GM12878 (cell line): ENCODE data around the gene AMZ2. TPM values are rescaled to one million over a fixed set of nuclear protein-coding genes. Genes with fewer than 3 reads are reported as not detected.
"Not testable (repeated sequence)": the region's sequence is repeated elsewhere in the genome, so short reads cannot be mapped to it uniquely, and the experiment has no call there.

Source experiments
- ATAC-seq: fragments of 200-7000 bp; cut with Tn5 transposase; 3 replicates; pipeline ENCODE4 v1.9.1; 2020; ENCODE audit warnings: mild to moderate bottlenecking, moderate library complexity
- BruUV-seq: library from RNA; stranded (reverse); fragments of 400-500 nt; replicated peaks from 2 replicates; lab custom pipeline; 2021; lab: Mats Ljungman, UMichigan
- CTCF ChIA-PET: fragments of 300-600 bp; sonication (Branson Sonifier 250); formaldehyde crosslinking; extraction: SDS; loops from one replicate; lab custom pipeline; 2021; ENCODE audit warnings: inconsistent platforms; lab: Yijun Ruan, JAX
- POLR2A ChIA-PET: fragments of 350-600 bp; formaldehyde crosslinking; extraction: SDS; loops from one replicate; lab custom pipeline; 2021; ENCODE audit warnings: inconsistent platforms; lab: Charles Lee
- RAD21 ChIA-PET: fragments of 300-600 bp; sonication (Branson Sonifier 250); formaldehyde crosslinking; loops from one replicate; lab custom pipeline; 2023; ENCODE audit warnings: antibody characterized with exemption; ENCODE audit not compliant: unreplicated experiment; lab: Charles Lee
- SMC1A ChIA-PET: fragments of 300-600 bp; sonication (Branson Sonifier 250); formaldehyde crosslinking; loops from one replicate; lab custom pipeline; 2023; ENCODE audit not compliant: unreplicated experiment, uncharacterized antibody; lab: Charles Lee
- DNase-seq: peaks from one replicate; pipeline ENCODE4 v3.0.0-alpha.2; 2011; ENCODE audit warnings: low read depth, low spot score
- FAIRE-seq: peaks from 3 replicates; lab custom pipeline; 2011; peaks lifted over from hg19 to GRCh38; lab: Jason Lieb, UNC
- H2AFZ ChIP-seq: 2 replicates; pipeline ENCODE4 v1.6.0; 2011; ENCODE audit warnings: low read depth, low read length, control low read depth; ENCODE audit not compliant: control insufficient read depth
- H3K27ac ChIP-seq: 2 replicates; pipeline ENCODE4 v1.5.1; 2011; ENCODE audit warnings: control low read depth; ENCODE audit not compliant: control insufficient read depth, insufficient read depth
- H3K27me3 ChIP-seq, 2 experiments: replicated peaks in 1 of 2; 2 replicates each; pipeline versions ENCODE4 v1.6.0 to v1.6.1; 2011; ENCODE audit warnings: low read length in 1 of 2; ENCODE audit not compliant: control insufficient read depth in 2 of 2, insufficient read depth in 2 of 2
- H3K36me3 ChIP-seq, 2 experiments: 2 replicates each; pipeline ENCODE4 v1.5.1; 2011; ENCODE audit warnings: low read length in 1 of 2; ENCODE audit not compliant: control insufficient read depth in 2 of 2, insufficient read depth in 2 of 2
- H3K4me1 ChIP-seq: 2 replicates; pipeline ENCODE4 v1.6.1; 2011; ENCODE audit warnings: mild to moderate bottlenecking, low read length, moderate library complexity, mixed read lengths; ENCODE audit not compliant: control insufficient read depth, insufficient read depth
- H3K4me2 ChIP-seq: 2 replicates; pipeline ENCODE4 v1.6.0; 2011; ENCODE audit warnings: control low read depth; ENCODE audit not compliant: control insufficient read depth, insufficient read depth
- H3K4me3 ChIP-seq: fragments of 200-600 bp; sonication (generic); 2 replicates; pipeline ENCODE4 v1.5.1; 2016
- H3K79me2 ChIP-seq: 2 replicates; pipeline ENCODE4 v1.6.0; 2011; ENCODE audit warnings: low read length; ENCODE audit not compliant: control insufficient read depth, insufficient read depth
- H3K9ac ChIP-seq: 2 replicates; pipeline ENCODE4 v1.8.0; 2011; ENCODE audit warnings: low read length, control low read depth, mixed read lengths; ENCODE audit not compliant: control insufficient read depth, insufficient read depth
- H3K9me3 ChIP-seq: replicated peaks from 3 replicates; pipeline ENCODE4 v1.5.1; 2011; ENCODE audit warnings: mild to moderate bottlenecking, low read length; ENCODE audit not compliant: control insufficient read depth, insufficient read depth
- H4K20me1 ChIP-seq: 2 replicates; pipeline ENCODE4 v1.6.0; 2011; ENCODE audit not compliant: control insufficient read depth, insufficient read depth
- BACH1 ChIP-seq: fragments of 450-650 bp; IDR thresholded peaks from 2 replicates; pipeline ENCODE4 v1.6.1; 2017; ENCODE audit warnings: mild to moderate bottlenecking, borderline replicate concordance
- BCL11A ChIP-seq: IDR thresholded peaks from 2 replicates; pipeline ENCODE4 v1.6.1; 2011; ENCODE audit warnings: low read depth, low read length
- CREB1 ChIP-seq: IDR thresholded peaks from 2 replicates; pipeline ENCODE4 v1.6.1; 2012; ENCODE audit warnings: low read depth, mild to moderate bottlenecking, inconsistent platforms
- EP300 ChIP-seq, 2 experiments: fragments of 150-350 bp in 1 of 2; IDR thresholded peaks; 2 replicates each; pipeline ENCODE4 v1.6.1; 2011 to 2012; ENCODE audit warnings: low read depth in 2 of 2, low read length in 2 of 2, borderline replicate concordance in 1 of 2, improper control_type of control experiment in 1 of 2, inconsistent platforms in 1 of 2; ENCODE audit not compliant: control insufficient read depth in 1 of 2
- KLF5 ChIP-seq: fragments of 450-650 bp; IDR thresholded peaks from 2 replicates; pipeline ENCODE4 v1.6.1; 2014; ENCODE audit warnings: mild to moderate bottlenecking; ENCODE audit not compliant: partially characterized antibody
- NR2F1 ChIP-seq: fragments of 450-650 bp; conservative IDR thresholded peaks from 2 replicates; pipeline ENCODE4 v1.6.1; 2017; ENCODE audit warnings: mild to moderate bottlenecking
- POLR2AphosphoS5 ChIP-seq: IDR thresholded peaks from 2 replicates; pipeline ENCODE4 v1.6.1; 2011; ENCODE audit warnings: mild to moderate bottlenecking, low read length, inconsistent platforms
- RAD51 ChIP-seq: fragments of 450-650 bp; IDR thresholded peaks from 2 replicates; pipeline ENCODE4 v1.6.1; 2016; ENCODE audit warnings: moderate library complexity, mild to moderate bottlenecking, inconsistent platforms
- RBBP5 ChIP-seq: fragments of 200-600 bp; sonication (generic); conservative IDR thresholded peaks from 2 replicates; pipeline ENCODE4 v1.6.1; 2016
- ZNF687 ChIP-seq: fragments of 450-650 bp; IDR thresholded peaks from 2 replicates; pipeline ENCODE4 v1.6.1; 2017; ENCODE audit warnings: mild to moderate bottlenecking, moderate library complexity
- WGBS: methylation state at CpG from one replicate; pipeline ENCODE4 v1.1.6; 2016; ENCODE audit warnings: low lambda C conversion rate; ENCODE audit not compliant: insufficient replicate concordance, insufficient coverage; ENCODE audit errors: missing lambda C conversion rate; 5-methylcytosine and 5-hydroxymethylcytosine counted together
- in situ Hi-C: fragments of 300-500 bp; cut with MboI; formaldehyde crosslinking; loops from 9 replicates; pipeline ENCODE4 v1.14.3; 2018; ENCODE audit warnings: mixed read lengths
- intact Hi-C: fragments of 100-400 bp; cut with micrococcal nuclease; formaldehyde crosslinking; loops from one replicate; pipeline ENCODE4 v1.14.2; 2022; ENCODE audit not compliant: unreplicated experiment
- polyA plus RNA-seq, 11 experiments: library from polyadenylated mRNA; depleted of rRNA in 4 of 11; unstranded in 6 of 11; stranded (reverse) in 5 of 11; fragments of >200 nt; fragmentation: Nextera tagmentation in 4 of 11; fragmentation: Illumina TruSeq in 1 of 11; extraction: Ambion mirVana in 4 of 11; extraction: Trizol in 1 of 11; gene quantifications; 1 replicate in 1 of 11; 2 replicates in 10 of 11; pipeline versions ENCODE4 v1.2.1 to v1.2.3, GENCODE V29; 2011 to 2016; ENCODE audit warnings: inconsistent platforms in 2 of 11, missing spikeins in 2 of 11, low read depth in 1 of 11
- total RNA-seq, 4 experiments: library from RNA; depleted of rRNA in 3 of 4; stranded (reverse); fragments of >200 nt in 3 of 4; fragmentation: Illumina TruSeq in 1 of 4; extraction: Trizol in 1 of 4; gene quantifications; 2 replicates each; pipeline versions ENCODE4 v1.2.1 to v1.2.3, GENCODE V29; 2013 to 2021

AMZ2 gene
- total and polyA plus RNA-seq, 10 of the 15 experiments (the other 5 are each of a cell fraction or from before 2014, with no cell fraction given): 79.1 to 189 (median 126) TPM

DNA sequence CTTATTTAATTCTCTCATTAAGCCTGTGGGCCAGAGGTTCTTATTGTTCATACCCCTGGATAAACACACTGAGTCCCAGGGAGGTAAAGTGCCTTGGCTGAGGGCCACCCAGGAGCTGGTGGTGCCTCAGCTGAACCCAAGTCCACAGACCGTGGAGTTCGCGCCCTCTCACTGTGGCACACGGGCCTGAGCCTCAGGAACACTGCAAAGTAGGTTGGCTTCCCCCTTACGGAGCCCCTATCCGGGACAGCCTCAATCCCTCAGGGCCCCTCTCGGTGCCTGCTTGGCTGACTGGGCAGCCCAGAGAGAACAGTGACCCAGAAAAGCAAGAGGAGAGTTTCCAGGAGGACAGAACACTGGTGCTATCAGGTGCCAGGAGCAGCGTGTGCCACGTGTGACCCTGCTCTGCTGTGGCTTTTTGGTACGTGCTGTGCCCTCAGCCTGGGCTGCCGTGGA, 12.5 kb upstream of the AMZ2 start:
- H3K79me2 ChIP-seq, H3K9me3 ChIP-seq, intact Hi-C loops, H4K20me1 ChIP-seq, FAIRE-seq, H3K36me3 ChIP-seq, DNase-seq, H3K27me3 ChIP-seq, BruUV-seq, in situ Hi-C loops, H3K4me3 ChIP-seq: not testable (repeated sequence)
- peak overlapping the region; percentile 65 for H2AFZ ChIP-seq
- SMC1A ChIA-PET: interaction anchor here (1.7 to 2.3 kb wide), 3 partner anchors 10 to 23 kb away, joined by 6 to 11 read pairs (median 9); partner anchors contain the start of gene AMZ2
- peak; percentile 2 for ATAC-seq
- 84% methylated on average over 11 of the region's 11 CpGs for WGBS
- CTCF ChIA-PET: interaction anchor here (1.1 to 5.1 kb wide), 3 partner anchors 13 to 29 kb away, joined by 3 to 32 read pairs (median 4); partner anchors contain the start of gene AMZ2
- peak overlapping the region; percentile 38 for H3K9ac ChIP-seq
- H3K4me1 ChIP-seq: peaks cover 41% of the 10 kb centered on the region
- TF ChIP-seq EP300 (IDR thresholded peaks at IDR 0.05; ENCODE audit: borderline replicate concordance in 1 of 2, control insufficient read depth in 1 of 2, low read depth in 2 of 2, low read length in 2 of 2): peak in 1 of 2 experiments; percentile 7; a peak in 1 of 4 replicates
- peak overlapping the region; percentile 15 for H3K4me2 ChIP-seq
- POLR2A ChIA-PET: interaction anchor here (0.7 to 5.5 kb wide), 4 partner anchors 13 to 224 kb away, joined by 3 to 66 read pairs (median 31); partner anchors contain the start of genes AMZ2 and WIPI1
- RAD21 ChIA-PET: interaction anchor here (0.7 kb wide), 1 partner anchor 225 kb away, joined by 3 read pairs; no protein-coding TSS in a partner anchor
- H3K27ac ChIP-seq: peak overlapping the region; percentile 70

GRCh38 chr17:68237369-68238163, 10.3 kb upstream of the AMZ2 start:
- ChIA-PET CTCF (interaction anchor here (0.7 to 5.1 kb wide), 11 partner anchors 11 to 225 kb away, joined by 3 to 32 read pairs (median 5); partner anchors contain the start of gene AMZ2), RAD21 (interaction anchor here (0.8 to 4.0 kb wide), 12 partner anchors 11 to 590 kb away, joined by 3 to 46 read pairs (median 8); partner anchors contain the start of genes AMZ2, SLC16A6 and WIPI1), SMC1A (interaction anchor here (0.8 to 4.2 kb wide), 16 partner anchors 10 to 260 kb away, joined by 3 to 59 read pairs (median 6); partner anchors contain the start of genes AMZ2 and WIPI1), POLR2A (interaction anchor here (0.6 to 5.5 kb wide), 9 partner anchors 11 to 222 kb away, joined by 3 to 66 read pairs (median 6); partner anchors contain the start of genes AMZ2 and WIPI1)
- H4K20me1 ChIP-seq, H3K27me3 ChIP-seq, H3K36me3 ChIP-seq, H3K79me2 ChIP-seq, H3K9me3 ChIP-seq, in situ Hi-C loops: not testable (repeated sequence)
- 0% methylated on average over 16 of the region's 16 CpGs for WGBS
- Histone ChIP-seq H3K4me1 (peaks cover 41% of the 10 kb centered on the region), H2AFZ (peak overlapping the region; percentile 51), H3K27ac (peak overlapping the region; percentile 96), H3K4me3 (peak overlapping the region; percentile 61), H3K4me2 (peak overlapping the region; percentile 94), H3K9ac (peak overlapping the region; percentile 86)
- TSS peak; percentile 79 for BruUV-seq
- peak; percentile 88 for DNase-seq
- peak; percentile 83 for ATAC-seq
- peak; percentile 95 for FAIRE-seq
- intact Hi-C loops: loop anchor here (1.0 kb wide), 1 partner anchor 10 kb away; no protein-coding TSS in a partner anchor
- TF ChIP-seq CREB1 (peak; percentile 82), ZNF687 (peak; percentile 76), RAD51 (peak; percentile 36; the same call in 1 of the 2 replicates), BCL11A (0 out of 2 replicates have a peak, but pooled peaks have one; percentile 19), KLF5 (peak; percentile 54), POLR2AphosphoS5 (peak; percentile 81), NR2F1 (0 out of 2 replicates have a peak, but pooled peaks have one; percentile 53), BACH1 (peak; percentile 56; the same call in 1 of the 2 replicates), RBBP5 (0 out of 2 replicates have a peak, but pooled peaks have one; percentile 60)
